ENCODE data around the gene SP110.

- TF ChIP-seq POLR2A (IDR thresholded peaks at IDR 0.05), result no peak
- no peak for TF ChIP-seq CTCF (IDR thresholded peaks at IDR 0.05)
Observed at GRCh38 chr2:230203110-230203676, 16.6 kb downstream of the SP110 start.

Data from Peyer's patch (tissue), 4 donors.